ENCODE data around the gene ATCAY.

DNA sequence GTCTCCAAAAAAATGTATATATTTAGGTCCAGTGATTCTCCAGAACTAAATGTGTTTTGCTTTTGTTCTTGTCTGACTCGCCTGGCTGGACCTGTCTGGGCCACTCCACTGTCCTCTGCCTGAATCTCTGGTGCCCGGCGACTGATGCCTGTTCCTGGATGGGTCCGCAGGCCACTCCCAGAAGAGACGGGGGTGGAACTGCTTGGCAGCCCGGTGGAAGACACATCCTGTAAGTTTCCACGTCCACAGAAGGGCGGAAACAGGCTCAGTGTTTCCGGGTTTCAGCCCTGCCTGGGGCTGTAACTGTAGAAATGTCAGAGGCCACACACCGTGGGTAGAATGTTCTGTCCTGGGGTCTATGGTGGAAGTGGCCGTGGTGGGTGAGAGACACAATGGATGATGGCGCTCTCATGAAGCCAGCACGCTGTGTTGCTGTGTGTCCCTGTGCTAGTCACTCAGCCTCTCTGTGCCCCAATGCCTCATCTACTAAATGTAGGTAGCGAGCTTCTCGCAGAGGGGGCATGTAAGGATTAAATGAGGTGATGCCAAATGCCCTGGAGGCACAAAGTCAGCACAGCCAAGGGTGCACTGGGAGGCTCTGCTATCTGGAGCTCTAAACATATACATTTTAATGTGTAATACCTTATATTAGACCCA lies 22.0 kb downstream of the ATCAY start:
- TF ChIP-seq CTCF (IDR thresholded peaks at IDR 0.05) (no peak), EZH2 (IDR thresholded peaks at IDR 0.05) (no peak), EZH2phosphoT487 (IDR thresholded peaks at IDR 0.05) (no peak)
